Amniotic epithelial cell (primary cell): ENCODE results near the gene ROCK2.
"Not testable (repeated sequence)": the region's sequence is repeated elsewhere in the genome, so short reads cannot be mapped to it uniquely, and the experiment has no call there.

Experiments
- DNase-seq: peaks from one replicate; pipeline ENCODE4 v3.0.0-alpha.2; 2010; ENCODE audit warnings: low read depth

The ROCK2 gene

DNA sequence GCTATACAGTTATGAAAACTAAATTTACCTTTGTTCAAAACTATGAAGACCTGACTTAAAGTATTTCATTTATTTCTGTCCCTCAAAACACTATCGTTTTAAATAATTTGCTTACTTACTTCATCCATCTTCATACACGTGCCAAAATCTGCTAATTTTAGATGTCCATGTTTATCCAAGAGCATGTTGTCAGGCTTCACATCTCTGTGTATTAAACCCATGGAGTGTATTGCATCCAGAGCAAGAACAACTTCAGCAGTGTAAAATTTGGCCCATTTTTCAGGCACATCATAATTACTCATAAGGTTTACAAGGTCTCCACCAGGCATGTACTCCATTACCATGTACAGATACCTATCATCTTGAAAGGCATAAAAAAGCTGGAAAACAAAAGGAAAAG lies 108.9 kb downstream of the ROCK2 start:
- DNase-seq: no peak

DNA sequence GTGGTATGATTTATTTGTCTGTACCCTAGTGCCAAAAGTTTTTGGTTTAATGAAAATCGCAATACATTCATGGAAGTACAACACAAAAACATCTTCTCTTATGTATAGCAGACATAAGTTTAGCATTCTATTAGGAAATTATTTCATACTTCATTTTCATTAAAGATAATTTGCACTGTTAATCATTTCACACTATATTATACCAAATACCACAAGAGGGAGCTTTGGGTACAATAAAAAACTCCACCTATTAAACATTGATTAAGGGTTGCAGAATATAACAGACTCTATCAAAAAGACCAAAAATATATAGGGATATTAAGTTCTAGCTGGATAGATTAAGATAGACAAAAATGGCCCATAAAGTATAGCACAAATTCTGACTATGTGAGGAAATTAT lies 110.1 kb downstream of the ROCK2 start:
- DNase-seq: no peak

GRCh38 chr2:11231193-11231592 lies 113.2 kb downstream of the ROCK2 start:
- not testable (repeated sequence) for DNase-seq

DNA sequence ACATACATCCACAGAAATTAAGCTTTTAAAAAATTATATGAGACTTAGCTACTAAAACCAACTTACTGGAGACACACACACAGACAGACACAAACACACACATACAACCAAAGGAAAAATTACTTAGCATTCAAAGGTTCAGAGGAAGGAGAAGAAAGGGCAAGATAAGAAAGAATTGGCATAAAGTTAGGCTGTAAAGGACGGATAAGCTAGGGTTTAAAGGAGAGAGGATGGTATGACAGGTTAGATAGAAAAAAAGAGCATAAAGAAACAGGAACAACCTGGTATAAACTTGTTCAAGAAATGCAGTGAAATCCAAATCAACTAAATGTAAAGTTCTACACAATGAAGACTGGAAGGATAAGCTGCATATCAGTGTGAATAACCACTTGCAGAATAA lies 115.7 kb downstream of the ROCK2 start:
- no peak for DNase-seq

DNA sequence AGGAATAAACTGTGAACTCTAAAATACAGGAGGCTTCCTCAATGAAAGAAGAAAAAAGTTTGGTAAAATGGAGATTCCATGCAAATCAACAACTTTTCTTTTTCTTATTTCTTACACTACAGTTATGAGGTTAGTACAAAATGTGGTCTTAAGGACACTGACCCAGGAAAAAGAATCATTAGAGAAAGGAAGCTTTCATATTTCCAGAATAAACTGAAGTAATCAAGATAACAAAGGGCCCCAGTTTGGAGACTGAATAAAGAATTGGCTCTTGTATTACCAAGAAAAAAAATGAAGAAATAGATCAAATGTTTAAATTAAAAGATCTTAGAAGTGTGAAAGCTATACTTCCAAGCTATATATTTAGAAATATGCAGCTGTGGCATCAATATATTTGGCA lies 116.8 kb downstream of the ROCK2 start:
- no peak for DNase-seq

DNA sequence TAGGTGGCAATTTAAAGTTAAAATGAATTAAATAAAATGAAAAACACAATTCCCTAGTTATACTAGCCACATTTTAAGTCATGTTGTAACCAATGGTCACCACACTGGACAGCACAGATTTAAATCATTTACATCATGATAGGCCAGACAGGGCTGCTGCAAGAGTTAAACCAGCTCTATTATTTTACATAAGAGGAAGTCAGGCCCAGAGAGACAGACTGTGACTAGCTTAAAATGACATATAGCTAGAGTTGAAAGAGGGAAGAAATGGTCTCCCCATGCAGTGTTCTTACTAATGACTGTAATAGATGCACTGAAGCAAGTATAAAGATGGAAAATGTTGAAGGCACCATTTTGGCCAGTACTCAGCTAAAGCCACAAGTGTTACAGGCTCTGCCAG lies 119.5 kb downstream of the ROCK2 start:
- no peak for DNase-seq

DNA sequence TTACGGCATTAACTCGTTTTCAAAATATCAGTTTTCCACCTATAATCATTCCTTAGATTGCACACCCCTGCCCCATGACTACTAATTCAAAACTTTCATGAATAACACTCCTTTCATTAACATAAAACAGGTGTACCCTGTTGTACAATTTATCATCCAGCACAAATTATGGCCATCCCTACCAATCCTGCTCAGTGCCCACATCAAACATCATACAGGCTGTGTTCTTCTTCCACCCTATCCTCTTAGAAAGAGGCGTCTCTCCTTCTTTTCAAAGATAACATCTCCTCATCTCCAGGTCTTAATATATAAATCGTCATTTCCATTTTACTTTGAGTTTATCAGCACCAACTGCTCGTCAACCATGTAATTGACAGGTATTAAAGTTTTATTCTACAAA lies 121.6 kb downstream of the ROCK2 start:
- no peak for DNase-seq

GRCh38 chr2:11220445-11220844 lies 124.0 kb downstream of the ROCK2 start:
- no peak for DNase-seq

DNA sequence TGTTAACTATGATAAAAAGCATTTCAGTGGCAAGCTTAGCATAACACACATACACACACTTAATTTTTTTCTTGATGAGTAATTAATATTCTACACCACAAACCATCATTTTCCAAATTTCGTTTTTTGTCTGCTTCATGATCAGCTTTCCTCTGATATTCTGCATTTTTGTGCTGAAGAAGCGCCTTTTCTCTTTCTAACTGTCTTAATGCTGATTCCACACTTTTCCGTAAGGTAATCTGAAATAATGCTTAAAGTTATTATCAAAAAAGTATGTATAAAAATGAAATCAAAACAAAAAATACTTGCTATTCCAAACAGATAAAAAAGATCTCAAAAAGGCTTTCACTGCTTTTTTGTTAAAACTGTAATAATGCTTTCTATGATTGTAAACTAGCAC lies 129.0 kb downstream of the ROCK2 start:
- DNase-seq: no peak

GRCh38 chr2:11214770-11215169 lies 129.7 kb downstream of the ROCK2 start:
- DNase-seq: no peak

DNA sequence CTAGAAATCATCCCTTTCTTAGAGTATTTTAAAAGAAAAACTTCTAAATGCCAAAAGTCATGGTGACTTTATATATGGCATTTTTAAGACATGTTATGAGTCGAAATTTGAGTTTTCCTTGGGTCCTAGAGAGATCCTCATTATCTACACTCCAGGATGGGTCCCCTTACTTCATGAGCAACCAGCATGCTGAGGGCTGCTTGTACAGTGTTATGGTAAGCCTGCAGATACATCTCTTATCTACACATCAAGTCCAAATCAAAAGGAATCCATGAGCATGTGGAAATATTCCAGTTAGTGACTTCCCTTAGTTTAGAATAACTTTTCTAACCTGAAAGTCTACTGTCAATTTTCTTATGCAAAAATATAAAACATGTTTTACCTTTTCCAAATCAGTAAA lies 130.5 kb downstream of the ROCK2 start:
- DNase-seq: no peak

DNA sequence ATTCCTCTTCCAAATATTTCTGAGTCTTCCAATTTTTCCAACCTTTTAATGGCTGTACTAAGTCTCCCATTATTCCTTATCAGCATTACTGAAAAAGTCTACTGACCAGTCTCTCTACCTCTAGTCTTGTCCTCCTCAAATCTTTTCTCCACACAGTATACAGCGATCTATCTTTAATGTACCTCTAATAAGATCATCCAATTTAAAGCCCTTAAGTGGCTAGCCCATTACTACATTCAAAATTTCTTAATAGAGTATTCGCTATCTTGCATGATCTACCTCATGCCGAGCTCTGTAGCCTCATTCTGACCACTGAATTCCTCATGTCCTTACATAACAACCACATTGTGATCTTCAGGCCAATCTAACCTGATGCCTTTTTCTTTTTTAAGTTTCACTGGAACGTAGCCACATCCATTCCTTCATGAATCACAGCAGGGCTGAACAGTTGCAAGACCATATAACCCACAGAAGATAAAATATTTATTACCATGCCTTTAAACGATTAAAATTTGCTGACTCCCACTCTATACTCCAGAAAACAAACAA lies 131.3 kb downstream of the ROCK2 start:
- DNase-seq: peak; percentile 97

DNA sequence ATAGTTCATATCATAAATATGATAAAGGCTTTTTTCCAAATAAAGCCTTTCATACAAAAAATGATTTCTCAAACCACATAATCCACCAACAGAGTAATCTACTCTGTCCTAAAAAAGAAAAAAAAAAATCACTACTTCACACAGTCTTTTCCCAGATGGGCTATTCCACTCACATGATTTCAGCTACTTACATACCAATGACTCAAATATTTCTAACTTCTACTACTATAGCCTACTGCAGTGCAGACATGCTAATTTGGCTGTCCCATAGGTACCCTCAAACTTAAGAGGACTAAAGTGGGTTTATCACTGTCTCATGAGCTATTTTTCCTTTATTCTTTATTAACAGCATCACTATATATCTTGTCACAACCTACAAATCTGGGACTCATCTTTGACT lies 131.8 kb downstream of the ROCK2 start:
- peak; percentile 10 for DNase-seq

GRCh38 chr2:11208083-11208482 lies 136.4 kb downstream of the ROCK2 start:
- no peak for DNase-seq

GRCh38 chr2:11203480-11203879 lies 141.0 kb downstream of the ROCK2 start:
- DNase-seq: peak; percentile 65

DNA sequence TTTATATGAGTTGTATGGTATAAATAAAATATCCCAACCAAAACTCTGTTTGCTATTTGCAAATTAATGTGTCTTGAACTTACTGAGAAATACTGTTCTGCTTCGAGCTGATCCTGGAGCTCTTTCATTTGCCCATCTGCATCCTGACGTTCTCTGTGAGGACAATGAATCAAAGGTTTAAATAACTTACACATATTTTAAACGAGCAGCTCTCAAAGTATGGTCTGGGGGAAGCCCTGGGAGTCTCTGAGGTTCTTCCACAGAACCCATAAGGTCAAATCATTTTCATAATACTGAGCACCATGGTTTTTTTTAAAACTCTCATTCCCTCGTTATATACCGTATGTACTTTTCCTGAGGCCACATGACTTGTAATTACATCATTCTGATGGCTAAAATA lies 142.5 kb downstream of the ROCK2 start:
- DNase-seq: no peak

GRCh38 chr2:11200651-11201050 lies 143.8 kb downstream of the ROCK2 start:
- DNase-seq: no peak

DNA sequence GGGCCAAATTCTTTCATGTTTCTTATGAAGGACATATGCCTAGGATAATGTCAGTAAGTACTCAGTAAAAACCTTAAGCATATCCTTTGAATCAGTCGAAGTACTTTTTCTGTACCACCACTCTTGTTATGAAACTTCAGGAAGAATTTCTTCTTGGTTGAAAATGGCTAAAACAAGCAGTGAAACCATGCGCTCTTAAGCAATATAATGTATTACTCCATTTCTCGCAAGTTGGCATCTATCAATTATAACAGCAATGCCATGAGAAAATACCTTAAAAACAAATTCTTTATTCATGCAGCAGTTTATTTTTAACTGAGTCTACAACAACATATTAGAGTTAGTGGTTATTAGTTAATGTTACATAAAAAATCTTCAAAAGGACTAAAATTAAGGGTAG lies 148.2 kb downstream of the ROCK2 start:
- no peak for DNase-seq

DNA sequence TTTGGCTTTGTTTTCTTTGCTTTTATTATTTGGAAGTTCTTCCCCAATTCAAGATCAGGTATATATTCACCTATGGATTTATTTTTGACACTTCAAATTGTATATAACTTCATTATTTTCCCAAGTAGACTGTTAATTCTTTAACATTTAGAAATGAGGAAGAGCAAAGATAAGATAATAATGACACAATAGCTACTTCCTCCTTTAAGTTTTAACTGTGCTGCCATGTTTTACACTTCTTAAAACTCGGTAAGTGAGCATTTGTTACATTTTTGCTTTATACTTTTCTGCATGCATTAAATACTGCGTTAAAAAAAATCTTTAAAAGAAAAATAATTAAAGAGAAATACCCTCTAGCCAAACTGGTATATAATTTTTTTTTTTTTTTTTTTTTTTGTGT lies 156.7 kb downstream of the ROCK2 start:
- DNase-seq: no peak

GRCh38 chr2:11187083-11187619 lies 157.3 kb downstream of the ROCK2 start:
- peak; percentile 84 for DNase-seq

DNA sequence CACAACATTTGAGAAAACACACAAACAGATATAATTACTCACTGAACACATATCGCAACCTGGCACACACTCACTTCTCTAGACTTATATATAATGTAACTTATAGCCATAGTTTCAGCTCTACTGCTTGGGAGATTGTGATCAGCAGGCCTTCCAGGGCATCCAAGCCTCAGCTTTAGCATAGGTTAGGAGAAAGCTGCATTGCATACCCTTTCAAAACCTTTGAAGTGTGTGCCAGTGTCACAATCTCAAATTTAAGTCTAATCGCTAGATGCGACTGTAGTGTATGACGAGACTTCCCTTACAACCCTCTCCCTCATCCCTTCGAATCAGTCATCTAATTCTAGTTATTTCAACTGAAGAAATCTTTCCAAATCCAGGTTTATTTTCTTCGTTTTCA lies 158.3 kb downstream of the ROCK2 start:
- no peak for DNase-seq

DNA sequence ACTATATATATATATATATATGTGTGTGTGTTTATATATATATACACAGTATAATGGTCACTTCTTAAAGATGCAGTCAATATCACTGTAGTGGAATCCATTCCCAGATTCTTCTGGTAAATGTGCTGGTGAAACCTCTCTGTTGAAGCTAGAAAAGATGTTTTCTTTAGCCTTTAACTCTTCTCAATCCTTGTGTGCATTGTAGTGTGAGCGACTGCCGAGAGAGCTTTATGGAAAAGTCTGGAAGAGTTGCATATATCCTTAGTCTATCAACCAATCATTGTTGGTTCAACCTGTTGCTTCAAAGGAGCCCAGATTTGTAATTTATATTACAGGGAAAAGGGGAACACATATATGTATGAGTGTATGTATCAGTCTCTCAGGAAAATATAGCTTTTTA lies 161.5 kb downstream of the ROCK2 start:
- no peak for DNase-seq

- DNase-seq: no peak
Observed at GRCh38 chr2:11180653-11181052, 163.8 kb downstream of the ROCK2 start.

DNA sequence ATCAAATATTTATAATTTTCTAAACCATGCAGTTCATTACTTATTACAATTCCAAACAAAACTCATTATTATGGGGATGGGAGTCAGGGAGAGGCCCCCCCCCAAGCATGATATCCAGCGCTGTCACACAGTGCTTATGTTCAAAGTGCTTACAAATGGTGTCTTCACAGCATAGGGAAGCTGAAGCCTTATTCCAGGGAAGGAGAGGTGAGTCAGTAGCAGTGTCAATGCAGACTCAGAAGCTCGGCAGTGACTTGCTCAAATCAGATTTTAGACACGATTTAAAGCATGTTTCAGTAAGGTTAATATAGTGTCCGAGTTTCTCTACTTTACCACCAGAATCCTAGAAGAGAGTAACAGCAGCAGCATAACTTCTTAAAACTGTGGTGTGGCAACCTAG lies 164.5 kb downstream of the ROCK2 start:
- no peak for DNase-seq

DNA sequence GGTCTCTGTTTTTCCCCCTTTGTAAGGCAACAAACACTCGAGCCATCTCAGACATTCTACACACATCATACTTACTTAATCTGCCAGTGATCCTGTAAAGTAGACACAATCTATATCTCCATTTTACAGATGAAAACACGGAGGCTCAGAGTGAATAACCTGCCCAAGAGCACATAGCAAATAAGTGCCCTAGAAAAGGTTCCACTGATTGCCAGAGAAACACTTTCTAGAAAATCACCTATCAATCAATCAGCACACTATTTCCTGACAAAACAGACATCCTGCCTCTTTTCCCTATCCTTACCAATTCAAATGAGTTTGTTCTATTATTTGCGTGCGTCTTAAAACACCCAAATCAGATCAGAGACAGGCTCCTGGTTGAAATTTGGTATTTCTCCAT lies 165.2 kb downstream of the ROCK2 start:
- DNase-seq: no peak
